Endothelial cell of umbilical vein (primary cell): ENCODE measurements around the gene AZU1. TPM values are rescaled to one million over a fixed set of nuclear protein-coding genes. Genes with fewer than 3 reads are reported as not detected.

ENCODE experiments used
- BruUV-seq: library from RNA; stranded (reverse); fragments of 400-500 nt; replicated peaks from 2 replicates; lab custom pipeline; 2021; lab: Mats Ljungman, UMichigan
- CTCF ChIA-PET: fragments of 300-600, 350-600 bp; sonication (Branson Sonifier 250); formaldehyde crosslinking; loops from one replicate; lab custom pipeline; 2021; ENCODE audit warnings: antibody characterized with exemption, inconsistent platforms; lab: Charles Lee
- POLR2A ChIA-PET: fragments of 300-600, 350-600 bp; sonication (Branson Sonifier 250); formaldehyde crosslinking; loops from one replicate; lab custom pipeline; 2021; ENCODE audit warnings: antibody characterized with exemption, inconsistent platforms; lab: Charles Lee
- DNase-seq: peaks from one replicate; pipeline ENCODE4 v3.0.0-alpha.2; 2011; ENCODE audit warnings: low read depth, low spot score
- FAIRE-seq: peaks from 2 replicates; lab custom pipeline; 2011; peaks lifted over from hg19 to GRCh38; lab: Jason Lieb, UNC
- H2AFZ ChIP-seq: 2 replicates; pipeline ENCODE4 v1.6.0; 2012; ENCODE audit warnings: low read depth, low read length, control low read depth, inconsistent platforms
- H3K27ac ChIP-seq: 2 replicates; pipeline ENCODE4 v1.5.1; 2011; ENCODE audit warnings: low read depth, mild to moderate bottlenecking, control low read depth, low read length, moderate library complexity; ENCODE audit not compliant: insufficient read depth
- H3K27me3 ChIP-seq, 2 experiments: 2 replicates each; pipeline versions ENCODE4 v1.6.0 to v1.6.1; 2011; ENCODE audit warnings: low read length in 2 of 2, mixed read lengths in 1 of 2; ENCODE audit not compliant: control insufficient read depth in 2 of 2, insufficient read depth in 2 of 2
- H3K36me3 ChIP-seq, 2 experiments: 2 replicates in 1 of 2; 3 replicates in 1 of 2; pipeline ENCODE4 v1.5.1; 2011; ENCODE audit warnings: low read length in 2 of 2, mild to moderate bottlenecking in 1 of 2, moderate library complexity in 1 of 2; ENCODE audit not compliant: control insufficient read depth in 2 of 2, insufficient read depth in 2 of 2; ENCODE audit errors: extremely low read depth in 1 of 2
- H3K4me1 ChIP-seq: 3 replicates; pipeline ENCODE4 v1.5.1; 2011; ENCODE audit warnings: mild to moderate bottlenecking, low read length; ENCODE audit not compliant: control insufficient read depth, insufficient read depth; ENCODE audit errors: extremely low read depth
- H3K4me2 ChIP-seq: 2 replicates; pipeline ENCODE4 v1.6.1; 2011; ENCODE audit warnings: low read length, control low read depth, mixed read lengths; ENCODE audit not compliant: insufficient read depth
- H3K4me3 ChIP-seq, 3 experiments: fragments of 200-600 bp in 1 of 3; sonication (generic), shearing (Covaris generic) in 1 of 3; replicated peaks in 1 of 3; 2 replicates each; pipeline ENCODE4 v1.5.1; 2011 to 2016; ENCODE audit warnings: control low read depth in 3 of 3, low read length in 3 of 3, mild to moderate bottlenecking in 2 of 3, inconsistent platforms in 1 of 3, low read depth in 1 of 3, moderate library complexity in 1 of 3; ENCODE audit not compliant: insufficient read depth in 1 of 3
- H3K79me2 ChIP-seq: 2 replicates; pipeline ENCODE4 v1.6.0; 2012; ENCODE audit warnings: low read length, inconsistent platforms; ENCODE audit not compliant: control insufficient read depth, insufficient read depth
- H3K9ac ChIP-seq: replicated peaks from 2 replicates; pipeline ENCODE3; 2011; ENCODE audit warnings: low read length, control low read depth; ENCODE audit not compliant: insufficient read depth; ENCODE audit errors: extremely low read depth
- H3K9me1 ChIP-seq: replicated peaks from 3 replicates; pipeline ENCODE4 v1.6.0; 2011; ENCODE audit warnings: mild to moderate bottlenecking, low read length; ENCODE audit not compliant: control insufficient read depth, insufficient read depth; ENCODE audit errors: extremely low read depth
- H3K9me3 ChIP-seq: replicated peaks from 2 replicates; pipeline ENCODE4 v1.5.1; 2012; ENCODE audit warnings: low read length, inconsistent platforms; ENCODE audit not compliant: control insufficient read depth, insufficient read depth
- H4K20me1 ChIP-seq: replicated peaks from 2 replicates; pipeline ENCODE3; 2011; ENCODE audit warnings: mild to moderate bottlenecking, low read length; ENCODE audit not compliant: control insufficient read depth, insufficient read depth; ENCODE audit errors: extremely low read depth
- CTCF ChIP-seq, 2 donors: IDR thresholded peaks; 1 replicate in 1 of 2; 2 replicates in 1 of 2; pipeline ENCODE4 v1.5.1; 2011; ENCODE audit warnings: low read length in 2 of 2, mild to moderate bottlenecking in 2 of 2, moderate library complexity in 2 of 2, control low read depth in 1 of 2, inconsistent platforms in 1 of 2, low read depth in 1 of 2; ENCODE audit not compliant: insufficient read depth in 1 of 2; ENCODE audit errors: extremely low read depth in 1 of 2
- EZH2 ChIP-seq: IDR thresholded peaks from 2 replicates; pipeline ENCODE4 v1.6.1; 2012; ENCODE audit warnings: borderline replicate concordance, low read depth, mild to moderate bottlenecking, moderate library complexity, low read length, inconsistent platforms; ENCODE audit not compliant: severe bottlenecking
- FOS ChIP-seq: IDR thresholded peaks from 2 replicates; pipeline ENCODE4 v1.6.1; 2011; ENCODE audit warnings: mild to moderate bottlenecking, low read length, moderate library complexity, borderline replicate concordance; ENCODE audit not compliant: insufficient read depth
- GATA2 ChIP-seq: IDR thresholded peaks from 2 replicates; pipeline ENCODE4 v1.7.0; 2011; ENCODE audit warnings: low read depth, mild to moderate bottlenecking, moderate library complexity, mixed read lengths, low read length; ENCODE audit not compliant: insufficient read length, insufficient read depth
- JUN ChIP-seq: IDR thresholded peaks from 2 replicates; pipeline ENCODE4 v1.6.1; 2011; ENCODE audit warnings: borderline replicate concordance, low read depth; ENCODE audit not compliant: insufficient read length, insufficient read depth
- MAX ChIP-seq: IDR thresholded peaks from 2 replicates; pipeline ENCODE4 v1.6.1; 2011; ENCODE audit not compliant: insufficient read depth, insufficient read length
- MYC ChIP-seq: IDR thresholded peaks from one replicate; pipeline ENCODE4 v1.6.1; 2011; ENCODE audit warnings: mild to moderate bottlenecking, low read depth, low read length
- POLR2AphosphoS5 ChIP-seq: IDR thresholded peaks from 2 replicates; pipeline ENCODE4 v1.6.1; 2012; ENCODE audit warnings: low read depth, mild to moderate bottlenecking, control low read depth, low read length, moderate library complexity; ENCODE audit not compliant: insufficient read depth
- dilution Hi-C: fragments of 300-500 bp; cut with MboI; formaldehyde crosslinking; loops from one replicate; pipeline ENCODE4 v1.15.0; 2019; ENCODE audit warnings: low sequenced_read_pairs; ENCODE audit not compliant: extremely low pct_ligation_motif_present
- intact Hi-C: fragments of 100-400 bp; cut with micrococcal nuclease; formaldehyde crosslinking; loops from one replicate; pipeline ENCODE4 v1.10.0; 2022
- polyA plus RNA-seq, 4 experiments: library from polyadenylated mRNA; depleted of rRNA in 3 of 4; stranded (reverse) in 3 of 4; unstranded in 1 of 4; fragments of >200 nt; gene quantifications; 2 replicates each; pipeline versions ENCODE4 v1.2.1 to v1.2.3, GENCODE V29; 2011 to 2012; ENCODE audit warnings: missing spikeins in 1 of 4
- total RNA-seq: library from RNA; stranded (reverse); gene quantifications from 2 replicates; pipeline ENCODE4 v1.2.3, GENCODE V29; 2021

Gene AZU1
- total and polyA plus RNA-seq, 2 donors (not counting 3 experiments of a cell fraction or from before 2014, with no cell fraction given), result 0.12 TPM; not detected in 1

GRCh38 chr19:778910-779653 is 48.6 kb upstream of the AZU1 start:
- Histone ChIP-seq H2AFZ (peak overlapping the region; percentile 80), H3K9me1 (no peaks in the 10 kb centered on the region), H3K9me3 (no peaks in the 10 kb centered on the region), H3K4me2 (no peak overlapping the region), H4K20me1 (no peaks in the 10 kb centered on the region), H3K9ac (no peak overlapping the region), H3K4me3 (no peak overlapping the region), H3K27me3 (no peaks in the 10 kb centered on the region), H3K27ac (no peak overlapping the region), H3K4me1 (peaks cover 24% of the 10 kb centered on the region), H3K79me2 (peaks cover 7% of the 10 kb centered on the region), H3K36me3 (no peaks in the 10 kb centered on the region)
- dilution Hi-C loops (no loop called here), intact Hi-C loops (no loop called here)
- ChIA-PET CTCF (interaction anchor here (1.0 to 1.1 kb wide), 2 partner anchors 20 to 182 kb away, joined by 3 to 5 read pairs; no protein-coding TSS in a partner anchor), POLR2A (interaction anchor here (0.7 kb wide), 1 partner anchor 23 kb away, joined by 3 read pairs; no protein-coding TSS in a partner anchor)
- FAIRE-seq (peak; percentile 58), DNase-seq (peak; percentile 55)
- TF ChIP-seq EZH2 (no peak), CTCF (IDR thresholded peaks at IDR 0.05; ENCODE audit: extremely low read depth in 1 of 2, insufficient read depth in 1 of 2, low read depth in 1 of 2, low read length in 2 of 2) (no peak), MAX (no peak), MYC (no peak), FOS (no peak), GATA2 (no peak), JUN (no peak), POLR2AphosphoS5 (no peak)
- BruUV-seq, result no TSS peak
